ENCODE results near the gene CRAT. TPM values are rescaled to one million over a fixed set of nuclear protein-coding genes. Genes with fewer than 3 reads are reported as not detected.
A peak's percentile ranks its signal among the peaks of the same experiment; 100 is the strongest.

CRAT gene
- total and polyA plus RNA-seq, 12 donors = 19.5 to 84.7 (median 72.1) TPM

- Histone ChIP-seq H3K9me3 (no peaks in the 10 kb centered on the region), H3K36me3 (peaks cover 0 to 69% (median 26%) of the 10 kb centered on the region in 9 donors), H3K4me3 (peak overlapping the region in 3 of 10 donors; percentile 21 to 25 (median 22)), H3K27ac (peak overlapping the region; percentile 57 to 94 (median 86)), H3K27me3 (no peaks in the 10 kb centered on the region), H3K4me1 (peaks cover 0 to 23% (median 14%) of the 10 kb centered on the region in 9 donors)
- intact Hi-C loops (cut with DNase I) = no loop called here
- WGBS, 2 donors = 48 to 59% methylated on average over 31 of the region's 31 CpGs
- peak in 1 of 9 donors; percentile 17 for TF ChIP-seq CTCF (IDR thresholded peaks at IDR 0.05)
- ATAC-seq = peak; percentile 90 to 96 (median 94)
- DNase-seq = peak; percentile 77 to 83
These were observed 41.4 kb downstream of the CRAT start for GRCh38 chr9:129068990-129069861.

GRCh38 chr9:129068110-129068509 is 42.5 kb downstream of the CRAT start:
- H3K27me3 ChIP-seq = no peaks in the 10 kb centered on the region
- H3K4me1 ChIP-seq = peaks cover 0 to 23% (median 14%) of the 10 kb centered on the region in 9 donors
- intact Hi-C loops (cut with DNase I) = no loop called here
- no peak for TF ChIP-seq CTCF (IDR thresholded peaks at IDR 0.05)
- WGBS, 2 donors = 91% methylated on average over 19 of the region's 19 CpGs
- no peak overlapping the region for H3K4me3 ChIP-seq
- ATAC-seq (no peak), DNase-seq (no peak)
- H3K36me3 ChIP-seq = peaks cover 0 to 80% (median 26%) of the 10 kb centered on the region in 9 donors
- H3K27ac ChIP-seq = peak overlapping the region in 7 of 10 donors; percentile 76 to 94 (median 88)
- no peaks in the 10 kb centered on the region for H3K9me3 ChIP-seq

GRCh38 chr9:129064499-129064908 is 46.1 kb downstream of the CRAT start:
- H3K4me3 ChIP-seq = no peak overlapping the region
- intact Hi-C loops (cut with DNase I) = no loop called here
- H3K27ac ChIP-seq = no peak overlapping the region
- no peak for TF ChIP-seq CTCF (IDR thresholded peaks at IDR 0.05)
- H3K9me3 ChIP-seq = no peaks in the 10 kb centered on the region
- peaks cover 0 to 13% (median 9%) of the 10 kb centered on the region in 9 donors for H3K4me1 ChIP-seq
- no peak for ATAC-seq
- H3K36me3 ChIP-seq = peaks cover 0 to 97% (median 58%) of the 10 kb centered on the region in 9 donors
- no peaks in the 10 kb centered on the region for H3K27me3 ChIP-seq
- 95 to 97% methylated on average over 8 of the region's 8 CpGs for WGBS, 2 donors
- DNase-seq = no peak

- intact Hi-C loops (cut with DNase I) = no loop called here
- Histone ChIP-seq H3K4me3 (no peak overlapping the region), H3K27ac (no peak overlapping the region), H3K4me1 (peaks cover 0 to 2% (median 0%) of the 10 kb centered on the region in 9 donors), H3K27me3 (no peaks in the 10 kb centered on the region), H3K36me3 (peaks cover 0 to 96% (median 62%) of the 10 kb centered on the region in 9 donors), H3K9me3 (no peaks in the 10 kb centered on the region)
- DNase-seq (no peak), ATAC-seq (peak in 1 of 8 donors; percentile 8)
- no peak for TF ChIP-seq CTCF (IDR thresholded peaks at IDR 0.05)
- 91 to 93% methylated on average over 9 of the region's 9 CpGs for WGBS, 2 donors
These were observed 47.5 kb downstream of the CRAT start for GRCh38 chr9:129063061-129063460.
